Measurements from ENCODE around the gene MCM8.
"Not testable (repeated sequence)": the region's sequence is repeated elsewhere in the genome, so short reads cannot be mapped to it uniquely, and the experiment has no call there.

Gene MCM8

GRCh38 chr20:5999783-6000182 is 49.3 kb downstream of the MCM8 start:
- no peak for DNase-seq (ENCODE audit: low read depth in 4 of 4, low spot score in 1 of 4)

GRCh38 chr20:6000871-6001270 is 50.4 kb downstream of the MCM8 start:
- no peak for DNase-seq (ENCODE audit: low read depth in 4 of 4, low spot score in 1 of 4)

- DNase-seq (ENCODE audit: low read depth in 4 of 4, low spot score in 1 of 4), result no peak
These were observed 56.1 kb downstream of the MCM8 start for GRCh38 chr20:6006603-6006949.

GRCh38 chr20:6007094-6007528 is 56.7 kb downstream of the MCM8 start:
- no peak for DNase-seq (ENCODE audit: low read depth in 4 of 4, low spot score in 1 of 4)

- no peak for DNase-seq (ENCODE audit: low read depth in 4 of 4, low spot score in 1 of 4)
These were observed 57.2 kb downstream of the MCM8 start for GRCh38 chr20:6007529-6008103.

GRCh38 chr20:6008254-6008653 is 57.8 kb downstream of the MCM8 start:
- no peak for DNase-seq (ENCODE audit: low read depth in 4 of 4, low spot score in 1 of 4)

- DNase-seq (ENCODE audit: low read depth in 4 of 4, low spot score in 1 of 4), result no peak
These were observed 61.7 kb downstream of the MCM8 start for GRCh38 chr20:6012179-6012578.

- DNase-seq (ENCODE audit: low read depth in 4 of 4, low spot score in 1 of 4), result no peak
These were observed 63.6 kb downstream of the MCM8 start for GRCh38 chr20:6014017-6014416.

GRCh38 chr20:6014957-6015356 is 64.5 kb downstream of the MCM8 start:
- no peak for DNase-seq (ENCODE audit: low read depth in 4 of 4, low spot score in 1 of 4)

- DNase-seq (ENCODE audit: low read depth in 4 of 4, low spot score in 1 of 4), result no peak
These were observed 67.0 kb downstream of the MCM8 start for GRCh38 chr20:6017467-6017866.

GRCh38 chr20:6017880-6018279 is 67.4 kb downstream of the MCM8 start:
- DNase-seq (ENCODE audit: low read depth in 4 of 4, low spot score in 1 of 4), result no peak

GRCh38 chr20:6024768-6025167 is 74.3 kb downstream of the MCM8 start:
- no peak for DNase-seq (ENCODE audit: low read depth in 4 of 4, low spot score in 1 of 4)

GRCh38 chr20:6026051-6026450 is 75.6 kb downstream of the MCM8 start:
- no peak for DNase-seq (ENCODE audit: low read depth in 4 of 4, low spot score in 1 of 4)

- DNase-seq (ENCODE audit: low read depth in 4 of 4, low spot score in 1 of 4), result no peak
These were observed 78.4 kb downstream of the MCM8 start for GRCh38 chr20:6028818-6029217.

GRCh38 chr20:6029538-6029937 is 79.1 kb downstream of the MCM8 start:
- no peak for DNase-seq (ENCODE audit: low read depth in 4 of 4, low spot score in 1 of 4)

- DNase-seq (ENCODE audit: low read depth in 4 of 4, low spot score in 1 of 4), result no peak
These were observed 80.1 kb downstream of the MCM8 start for GRCh38 chr20:6030453-6031080.

- not testable (repeated sequence) for DNase-seq (ENCODE audit: low read depth in 4 of 4, low spot score in 1 of 4)
These were observed 82.5 kb downstream of the MCM8 start for GRCh38 chr20:6032907-6033306.

- DNase-seq (ENCODE audit: low read depth in 4 of 4, low spot score in 1 of 4), result no peak
These were observed 83.9 kb downstream of the MCM8 start for GRCh38 chr20:6034134-6034969.

- DNase-seq (ENCODE audit: low read depth in 4 of 4, low spot score in 1 of 4), result no peak
These were observed 85.8 kb downstream of the MCM8 start for GRCh38 chr20:6036213-6036612.

GRCh38 chr20:6037082-6037481 is 86.6 kb downstream of the MCM8 start:
- no peak for DNase-seq (ENCODE audit: low read depth in 4 of 4, low spot score in 1 of 4)

- DNase-seq (ENCODE audit: low read depth in 4 of 4, low spot score in 1 of 4), result no peak
These were observed 87.8 kb downstream of the MCM8 start for GRCh38 chr20:6038256-6038655.

GRCh38 chr20:6039766-6040165 is 89.3 kb downstream of the MCM8 start:
- DNase-seq (ENCODE audit: low read depth in 4 of 4, low spot score in 1 of 4), result no peak
